Stimulated activated CD4-positive, alpha-beta T cell treated with anti-CD3 and anti-CD28 coated beads, Interleukin-12 subunit alpha, Interleukin-12 subunit beta, amount 100 ng/mL, for 48 hours (primary cell): ENCODE data around the gene MMP14.

Experiments
- DNase-seq, 3 donors: peaks; one replicate each; pipeline ENCODE4 v3.0.0-alpha.2; 2020; ENCODE audit warnings: low read depth in 2 of 3, low spot score in 1 of 3

The MMP14 gene

GRCh38 chr14:22884076-22884737, 47.8 kb downstream of the MMP14 start:
- DNase-seq = no peak

DNA sequence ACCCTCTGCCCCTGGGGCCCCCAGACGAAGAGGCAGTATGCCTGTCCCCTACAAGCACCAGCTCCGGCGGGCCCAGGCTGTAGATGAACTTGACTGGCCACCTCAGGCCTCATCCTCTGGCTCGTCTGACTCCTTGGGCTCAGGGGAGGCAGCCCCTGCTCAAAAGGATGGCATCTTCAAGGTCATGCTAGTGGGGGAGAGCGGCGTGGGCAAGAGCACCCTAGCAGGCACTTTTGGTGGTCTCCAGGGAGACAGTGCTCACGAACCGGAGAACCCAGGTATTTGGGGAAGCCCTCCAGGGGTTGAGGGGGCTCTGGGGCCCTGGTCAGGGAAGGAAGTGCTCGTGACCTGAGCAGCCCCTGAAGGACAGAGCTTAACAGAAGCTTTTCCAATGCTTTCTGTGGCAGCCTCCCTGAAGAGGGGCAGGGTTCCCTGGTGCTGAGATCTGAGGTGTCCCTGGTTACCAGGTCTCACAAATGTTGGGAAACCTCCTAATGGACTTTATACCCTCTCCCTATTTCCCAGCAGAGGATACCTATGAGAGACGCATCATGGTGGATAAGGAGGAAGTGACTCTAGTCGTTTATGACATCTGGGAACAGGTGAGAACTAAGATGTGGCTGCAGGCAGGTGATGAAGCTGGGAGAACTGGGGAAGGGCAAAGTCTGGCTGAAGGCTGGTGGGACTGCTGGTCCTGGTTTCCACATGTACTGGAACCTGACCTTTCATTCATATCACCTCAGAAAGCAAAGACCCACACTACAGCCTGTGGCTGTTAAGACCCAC, 48.5 kb downstream of the MMP14 start:
- no peak for DNase-seq

DNA sequence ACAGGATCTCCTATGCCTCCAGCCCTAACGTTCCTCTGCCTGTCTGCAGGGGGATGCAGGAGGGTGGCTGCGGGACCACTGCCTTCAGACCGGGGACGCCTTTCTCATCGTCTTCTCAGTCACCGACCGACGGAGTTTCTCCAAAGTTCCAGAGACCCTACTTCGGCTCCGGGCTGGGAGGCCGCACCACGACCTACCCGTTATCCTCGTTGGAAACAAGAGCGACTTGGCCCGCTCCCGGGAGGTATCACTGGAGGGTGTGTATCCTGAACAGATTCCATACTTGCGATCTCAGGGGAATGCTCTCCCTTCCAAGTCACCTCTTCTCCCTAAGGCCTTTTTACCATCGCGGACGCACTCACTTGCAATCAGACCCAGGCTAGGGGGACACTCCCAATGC, 49.6 kb downstream of the MMP14 start:
- no peak for DNase-seq

GRCh38 chr14:22886500-22887259, 50.3 kb downstream of the MMP14 start:
- DNase-seq = peak; percentile 54 to 67 (median 60)

- DNase-seq = peak in 2 of 3 donors; percentile 19 to 23
These were observed 51.0 kb downstream of the MMP14 start for GRCh38 chr14:22887260-22887989.

DNA sequence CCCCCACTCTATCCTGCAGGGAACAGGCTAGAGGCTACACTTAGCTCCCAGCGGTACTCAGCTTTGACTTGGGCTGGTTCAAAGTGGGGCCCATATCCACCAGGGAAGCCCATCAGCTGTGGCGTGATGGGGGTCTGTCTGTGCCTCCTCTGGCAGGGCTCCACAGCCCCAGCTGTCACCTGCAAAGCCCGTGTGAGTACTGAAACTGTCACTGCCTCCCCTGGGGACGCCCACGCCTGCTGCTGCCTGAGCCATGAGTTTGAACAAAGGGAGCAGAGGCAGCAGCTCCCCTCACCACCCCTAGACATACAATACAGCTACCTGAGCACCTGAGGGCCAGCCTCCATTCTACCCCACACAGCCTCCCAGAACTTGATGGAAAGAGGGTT, 51.6 kb downstream of the MMP14 start:
- DNase-seq = peak in 2 of 3 donors; percentile 26 to 32

DNA sequence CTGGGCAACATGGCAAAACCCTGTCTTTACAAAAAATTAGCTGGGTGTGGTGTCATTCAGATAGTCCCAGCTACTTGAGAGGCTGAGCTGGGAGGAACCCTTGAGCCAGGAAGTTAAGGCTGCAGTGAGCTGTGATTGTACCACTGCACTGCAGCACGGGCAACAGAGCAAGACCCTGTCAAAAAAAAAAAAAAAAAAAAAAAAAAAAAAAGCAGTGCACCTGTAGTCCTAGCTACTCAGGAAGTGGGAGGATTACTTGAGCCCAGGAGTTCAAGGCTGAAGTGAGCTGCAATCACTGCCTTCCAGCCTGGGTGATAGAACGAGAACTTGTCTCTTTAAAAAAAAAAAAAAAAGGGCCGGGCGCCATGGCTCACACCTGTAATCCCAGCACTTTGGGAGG, 52.3 kb downstream of the MMP14 start:
- no peak for DNase-seq

DNA sequence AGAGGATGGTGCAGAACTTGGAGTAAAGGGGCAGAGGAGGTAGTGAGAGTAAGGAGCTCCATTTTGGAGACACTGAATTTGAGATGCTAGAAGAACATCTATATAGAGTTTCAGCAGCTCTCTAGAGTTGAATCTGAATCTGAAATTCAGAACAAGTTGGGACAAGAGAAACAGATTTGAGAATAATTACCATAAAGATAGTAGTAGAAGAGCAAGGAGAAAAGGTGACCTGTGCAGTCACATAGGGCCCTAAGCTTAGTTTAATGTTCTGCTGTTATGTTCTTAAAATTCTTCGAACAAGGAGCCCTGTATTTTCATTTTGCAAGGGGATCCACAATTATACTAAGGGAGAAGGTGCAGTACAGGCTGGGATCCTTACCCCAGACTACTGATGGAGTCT, 54.0 kb downstream of the MMP14 start:
- no peak for DNase-seq

DNA sequence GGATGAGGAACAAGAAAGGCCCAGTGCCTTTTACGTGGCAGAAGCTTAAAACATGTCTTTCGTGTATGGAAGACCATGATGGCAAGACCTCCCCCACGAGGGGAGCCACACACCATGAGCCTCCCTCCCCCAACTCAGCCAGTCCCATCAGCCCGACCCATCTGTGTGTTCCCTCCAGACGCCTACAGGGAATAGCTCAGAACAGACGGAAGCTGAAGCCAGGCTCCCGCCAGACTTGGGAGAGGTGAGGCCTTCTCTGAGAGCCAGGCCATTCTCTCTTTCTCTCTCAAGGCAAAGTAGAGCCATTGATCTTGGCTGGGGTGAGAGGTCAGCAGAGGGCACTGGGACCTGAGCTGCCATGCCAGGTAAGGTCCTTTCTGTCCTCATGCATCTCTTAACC, 56.1 kb downstream of the MMP14 start:
- DNase-seq = no peak

DNA sequence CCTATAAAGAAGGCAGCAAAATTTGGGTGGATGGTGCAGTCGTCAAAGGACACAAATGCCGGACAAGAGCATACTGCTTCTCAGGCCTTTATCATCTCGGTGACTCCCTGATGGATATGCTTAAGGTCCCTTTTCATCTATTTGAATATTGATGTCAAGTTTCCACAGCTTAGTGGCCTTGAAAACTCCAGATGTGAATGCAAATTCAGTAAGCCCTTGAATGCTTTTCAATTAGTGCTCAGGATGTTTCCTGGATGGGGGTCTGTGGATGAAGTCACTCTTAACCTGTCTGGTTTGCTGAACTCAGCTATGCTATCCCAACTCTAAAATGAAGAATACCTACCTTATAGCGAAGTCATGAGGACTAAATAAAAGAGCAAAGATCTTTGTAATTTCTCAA, 57.3 kb downstream of the MMP14 start:
- DNase-seq = no peak

GRCh38 chr14:22895402-22895801, 59.0 kb downstream of the MMP14 start:
- DNase-seq = no peak

GRCh38 chr14:22896356-22896755, 60.0 kb downstream of the MMP14 start:
- DNase-seq = no peak

DNA sequence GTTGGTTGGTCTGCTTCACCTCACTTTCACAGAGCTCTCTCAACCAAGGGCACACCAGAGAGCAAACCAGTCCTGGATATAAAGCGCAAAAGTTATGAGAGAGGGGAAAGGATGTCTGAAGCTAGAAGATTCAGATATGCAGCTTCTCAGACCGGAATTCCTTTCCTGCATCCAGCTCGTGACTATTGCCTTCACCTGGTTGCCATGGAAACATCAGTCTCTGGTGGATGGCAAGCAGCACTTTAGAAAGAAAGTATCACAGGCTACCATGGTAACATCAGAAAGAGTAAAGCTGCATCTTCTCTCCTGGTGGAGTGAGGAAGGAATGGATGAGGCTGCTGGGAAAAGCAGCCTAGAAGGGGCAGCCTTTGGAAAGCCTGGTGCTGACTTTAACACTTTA, 60.4 kb downstream of the MMP14 start:
- DNase-seq = no peak

GRCh38 chr14:22897357-22897756, 61.0 kb downstream of the MMP14 start:
- no peak for DNase-seq
